Calu3 (cell line): ENCODE results near the gene MED31. TPM values are rescaled to one million over a fixed set of nuclear protein-coding genes. Genes with fewer than 3 reads are reported as not detected.
"Not testable (repeated sequence)": the region's sequence is repeated elsewhere in the genome, so short reads cannot be mapped to it uniquely, and the experiment has no call there.

Experiments used
- BruUV-seq: library from RNA; stranded (reverse); fragments of 400-500 nt; replicated peaks from 2 replicates; lab custom pipeline; 2021; lab: Mats Ljungman, UMichigan
- CTCF ChIA-PET: fragments of 300-600 bp; sonication (Branson Sonifier 250); formaldehyde crosslinking; loops from one replicate; lab custom pipeline; 2022; ENCODE audit warnings: antibody characterized with exemption; lab: Charles Lee
- DNase-seq: peaks from one replicate; pipeline ENCODE4 v3.0.0; 2022
- H3K27ac Mint-ChIP-seq: one replicate; pipeline ENCODE4 v1.8.0; 2022; ENCODE audit warnings: mixed read lengths; ENCODE audit not compliant: unreplicated experiment
- H3K27me3 Mint-ChIP-seq: one replicate; pipeline ENCODE4 v1.8.0; 2022; ENCODE audit warnings: mixed read lengths; ENCODE audit not compliant: unreplicated experiment
- H3K36me3 Mint-ChIP-seq: one replicate; pipeline ENCODE4 v1.8.0; 2022; ENCODE audit warnings: mild to moderate bottlenecking, moderate library complexity, mixed read lengths; ENCODE audit not compliant: insufficient read depth, unreplicated experiment
- H3K4me1 Mint-ChIP-seq: one replicate; pipeline ENCODE4 v1.8.0; 2022; ENCODE audit warnings: mild to moderate bottlenecking, low read depth, mixed read lengths; ENCODE audit not compliant: unreplicated experiment
- H3K4me3 Mint-ChIP-seq: one replicate; pipeline ENCODE4 v1.8.0; 2022; ENCODE audit warnings: mild to moderate bottlenecking, low read depth, moderate library complexity, mixed read lengths; ENCODE audit not compliant: unreplicated experiment
- H3K9me3 Mint-ChIP-seq: one replicate; pipeline ENCODE4 v1.8.0; 2022; ENCODE audit warnings: low read depth, mixed read lengths; ENCODE audit not compliant: unreplicated experiment
- intact Hi-C: fragments of 100-400 bp; cut with micrococcal nuclease; formaldehyde crosslinking; loops from one replicate; pipeline ENCODE4 v1.10.0; 2022; ENCODE audit not compliant: unreplicated experiment
- total RNA-seq: library from RNA; stranded (reverse); gene quantifications from 2 replicates; pipeline ENCODE4 v1.2.3, GENCODE V29; 2022
- TF ChIP-seq, protein P1 (sequence below): fragments of 200-600 bp; IDR thresholded peaks from one replicate; pipeline ENCODE4 v1.8.0; 2022; ENCODE audit warnings: antibody characterized with exemption; ENCODE audit not compliant: unreplicated experiment

MED31 gene
- total RNA-seq, 1 experiment from 2014 or later, result 19.9 TPM

DNA sequence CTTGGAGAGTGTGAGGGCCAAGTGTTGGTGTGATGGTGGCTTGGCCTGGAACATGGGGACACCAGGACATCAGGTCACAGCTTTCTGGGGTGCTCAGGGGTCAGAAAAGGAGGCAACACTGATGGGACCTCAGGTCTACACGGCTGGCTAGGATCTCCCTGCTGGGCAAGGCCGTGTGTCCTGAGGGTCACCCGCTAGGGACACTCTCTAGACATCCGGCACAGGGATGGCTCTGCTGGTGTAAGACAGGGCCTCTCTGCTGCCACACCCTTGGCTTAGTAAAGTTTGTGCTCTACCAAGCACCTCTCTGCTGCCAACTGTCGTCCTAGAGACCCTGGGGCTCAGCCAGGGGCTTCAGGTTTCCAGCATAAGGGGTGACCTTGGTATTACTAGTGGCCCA lies 45.5 kb upstream of the MED31 start:
- TF ChIP-seq, protein P1, sequence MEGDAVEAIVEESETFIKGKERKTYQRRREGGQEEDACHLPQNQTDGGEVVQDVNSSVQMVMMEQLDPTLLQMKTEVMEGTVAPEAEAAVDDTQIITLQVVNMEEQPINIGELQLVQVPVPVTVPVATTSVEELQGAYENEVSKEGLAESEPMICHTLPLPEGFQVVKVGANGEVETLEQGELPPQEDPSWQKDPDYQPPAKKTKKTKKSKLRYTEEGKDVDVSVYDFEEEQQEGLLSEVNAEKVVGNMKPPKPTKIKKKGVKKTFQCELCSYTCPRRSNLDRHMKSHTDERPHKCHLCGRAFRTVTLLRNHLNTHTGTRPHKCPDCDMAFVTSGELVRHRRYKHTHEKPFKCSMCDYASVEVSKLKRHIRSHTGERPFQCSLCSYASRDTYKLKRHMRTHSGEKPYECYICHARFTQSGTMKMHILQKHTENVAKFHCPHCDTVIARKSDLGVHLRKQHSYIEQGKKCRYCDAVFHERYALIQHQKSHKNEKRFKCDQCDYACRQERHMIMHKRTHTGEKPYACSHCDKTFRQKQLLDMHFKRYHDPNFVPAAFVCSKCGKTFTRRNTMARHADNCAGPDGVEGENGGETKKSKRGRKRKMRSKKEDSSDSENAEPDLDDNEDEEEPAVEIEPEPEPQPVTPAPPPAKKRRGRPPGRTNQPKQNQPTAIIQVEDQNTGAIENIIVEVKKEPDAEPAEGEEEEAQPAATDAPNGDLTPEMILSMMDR, result no peak
- no peak overlapping the region for H3K27ac Mint-ChIP-seq
- DNase-seq, result no peak
- no peak overlapping the region for H3K4me3 Mint-ChIP-seq
- no TSS peak for BruUV-seq
- H3K9me3 Mint-ChIP-seq, result no peaks in the 10 kb centered on the region
- H3K4me1 Mint-ChIP-seq, result no peaks in the 10 kb centered on the region
- H3K27me3 Mint-ChIP-seq, result peaks cover 23% of the 10 kb centered on the region
- H3K36me3 Mint-ChIP-seq, result no peaks in the 10 kb centered on the region
- intact Hi-C loops, result no loop called here
- CTCF ChIA-PET, result interaction anchor here (0.6 kb wide), 1 partner anchor 22 kb away, joined by 7 read pairs; no protein-coding TSS in a partner anchor

DNA sequence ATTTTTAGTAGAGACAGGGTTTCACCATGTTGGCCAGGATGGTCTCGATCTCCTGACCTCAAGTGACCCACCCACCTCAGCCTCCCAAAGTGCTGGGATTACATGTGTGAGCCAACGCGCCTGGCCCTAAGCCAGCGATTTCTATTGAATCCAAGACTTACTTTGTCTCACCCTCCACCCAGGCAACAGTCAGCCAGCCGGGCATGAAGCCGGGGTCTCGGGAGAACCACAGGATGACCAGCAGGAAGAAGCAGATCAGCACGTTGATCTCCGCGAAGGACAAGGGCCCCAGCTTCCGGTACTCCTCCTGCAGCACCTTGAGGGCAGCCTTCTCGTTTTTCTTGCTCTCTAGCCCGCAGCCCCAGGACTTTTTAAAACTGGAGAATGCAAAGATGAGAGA lies 44.2 kb upstream of the MED31 start:
- H3K4me3 Mint-ChIP-seq, result no peak overlapping the region
- H3K27me3 Mint-ChIP-seq, result peaks cover 30% of the 10 kb centered on the region
- no peak overlapping the region for H3K27ac Mint-ChIP-seq
- TF ChIP-seq, protein P1, result no peak
- H3K36me3 Mint-ChIP-seq, result no peaks in the 10 kb centered on the region
- CTCF ChIA-PET, result no interaction called here
- no peaks in the 10 kb centered on the region for H3K9me3 Mint-ChIP-seq
- intact Hi-C loops, result no loop called here
- no peaks in the 10 kb centered on the region for H3K4me1 Mint-ChIP-seq
- no TSS peak for BruUV-seq
- DNase-seq, result no peak

DNA sequence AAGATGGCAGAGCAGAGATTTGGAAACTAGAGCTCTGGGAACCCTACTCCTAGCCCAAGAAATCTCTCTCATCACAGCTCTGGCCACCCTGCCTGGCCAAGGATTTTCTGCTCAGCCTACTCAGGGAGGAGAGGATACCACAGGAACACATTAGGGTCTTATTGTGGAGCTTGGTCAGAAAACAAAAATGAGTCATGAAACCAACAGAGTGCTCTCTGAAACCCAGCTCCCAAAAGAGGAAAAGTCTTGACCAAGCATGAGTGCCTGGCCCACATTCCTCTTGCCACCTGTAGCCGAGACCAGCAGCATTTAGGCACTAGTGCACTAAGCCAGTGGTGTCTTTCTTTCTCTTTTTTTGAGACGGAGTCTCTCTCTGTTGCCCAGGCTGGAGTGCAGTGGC lies 43.6 kb upstream of the MED31 start:
- TF ChIP-seq, protein P1, result no peak
- no TSS peak for BruUV-seq
- no peak for DNase-seq
- intact Hi-C loops, result no loop called here
- H3K27me3 Mint-ChIP-seq, result peaks cover 30% of the 10 kb centered on the region
- CTCF ChIA-PET, result no interaction called here
- no peaks in the 10 kb centered on the region for H3K9me3 Mint-ChIP-seq
- H3K36me3 Mint-ChIP-seq, result no peaks in the 10 kb centered on the region
- no peak overlapping the region for H3K27ac Mint-ChIP-seq
- H3K4me1 Mint-ChIP-seq, result no peaks in the 10 kb centered on the region
- no peak overlapping the region for H3K4me3 Mint-ChIP-seq

DNA sequence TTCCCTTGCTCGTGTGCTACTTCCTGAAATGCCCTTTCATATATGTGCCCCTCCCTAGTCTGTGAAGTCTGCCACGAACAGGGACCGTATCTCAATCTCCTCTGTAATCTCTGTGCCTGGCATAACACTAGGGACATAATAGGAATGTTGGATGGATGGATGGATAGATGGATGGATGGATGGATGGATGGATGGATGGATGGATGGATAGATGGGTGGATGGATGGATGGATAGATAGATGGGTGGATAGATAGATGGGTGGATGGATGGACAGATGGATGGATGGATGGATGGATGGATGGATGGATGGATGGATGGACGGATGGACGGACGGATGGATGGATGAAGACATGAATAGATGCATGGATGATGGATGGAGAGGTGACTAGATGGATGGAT lies 40.6 kb upstream of the MED31 start:
- H3K36me3 Mint-ChIP-seq, H3K4me3 Mint-ChIP-seq, intact Hi-C loops, DNase-seq, H3K4me1 Mint-ChIP-seq, BruUV-seq, H3K9me3 Mint-ChIP-seq, H3K27ac Mint-ChIP-seq: not testable (repeated sequence)
- CTCF ChIA-PET, result interaction anchor here (0.6 kb wide), 1 partner anchor 137 kb away, joined by 7 read pairs; no protein-coding TSS in a partner anchor
- peaks cover 37% of the 10 kb centered on the region for H3K27me3 Mint-ChIP-seq

DNA sequence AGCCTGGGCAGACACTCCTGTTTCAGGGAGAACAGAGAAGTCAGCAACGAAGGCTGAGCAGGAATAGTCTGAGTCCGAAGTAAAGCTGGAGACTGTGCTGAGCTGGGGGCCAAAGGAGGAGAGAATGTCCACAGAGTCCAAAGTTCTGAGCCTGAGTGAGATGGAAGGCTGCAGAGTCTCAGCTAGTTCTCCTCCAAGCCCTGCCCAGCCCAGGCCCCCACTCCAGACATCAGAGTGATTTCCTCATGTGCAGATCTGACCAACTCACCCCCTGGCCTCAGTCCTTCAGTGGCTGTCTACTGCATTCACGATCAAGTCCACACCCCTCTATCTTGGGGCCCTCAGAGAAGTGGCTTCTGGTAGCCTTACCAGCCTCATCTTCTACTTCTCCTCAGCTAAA lies 40.1 kb upstream of the MED31 start:
- no peak overlapping the region for H3K27ac Mint-ChIP-seq
- H3K4me3 Mint-ChIP-seq, result no peak overlapping the region
- H3K36me3 Mint-ChIP-seq, result no peaks in the 10 kb centered on the region
- peaks cover 41% of the 10 kb centered on the region for H3K27me3 Mint-ChIP-seq
- CTCF ChIA-PET, result interaction anchor here (0.6 kb wide), 1 partner anchor 136 kb away, joined by 7 read pairs; no protein-coding TSS in a partner anchor
- intact Hi-C loops, result no loop called here
- DNase-seq, result no peak
- BruUV-seq, result no TSS peak
- TF ChIP-seq, protein P1, result no peak
- no peaks in the 10 kb centered on the region for H3K4me1 Mint-ChIP-seq
- no peaks in the 10 kb centered on the region for H3K9me3 Mint-ChIP-seq
